HepG2 (cell line): ENCODE results near the gene ODC1. TPM values are rescaled to one million over a fixed set of nuclear protein-coding genes. Genes with fewer than 3 reads are reported as not detected.

Source experiments
- DMAP1 ChIP-seq: IDR thresholded peaks from 2 replicates; pipeline ENCODE4 v1.6.1; 2016
- ELF4 ChIP-seq: sonication (generic); formaldehyde crosslinking; IDR thresholded peaks from 2 replicates; pipeline ENCODE4 v1.5.0; 2020; ENCODE audit warnings: missing genetic modification reagents, mild to moderate bottlenecking, moderate library complexity, borderline replicate concordance
- FOXO4 ChIP-seq: sonication (generic); formaldehyde crosslinking; conservative IDR thresholded peaks from 2 replicates; pipeline ENCODE4 v1.8.1; 2023; ENCODE audit warnings: missing genetic modification reagents
- HOXA7 ChIP-seq: sonication (generic); formaldehyde crosslinking; IDR thresholded peaks from 2 replicates; pipeline ENCODE4 v1.8.1; 2022; ENCODE audit warnings: mild to moderate bottlenecking, missing genetic modification reagents, moderate library complexity
- JUNB ChIP-seq: sonication (generic); formaldehyde crosslinking; IDR thresholded peaks from 2 replicates; pipeline ENCODE4 v1.8.0; 2022; ENCODE audit warnings: missing genetic modification reagents, mild to moderate bottlenecking, borderline replicate concordance
- KDM4B ChIP-seq: sonication (generic); formaldehyde crosslinking; IDR thresholded peaks from 2 replicates; pipeline ENCODE4 v1.4.0; 2020; ENCODE audit warnings: missing genetic modification reagents
- KLF15 ChIP-seq: sonication (generic); formaldehyde crosslinking; IDR thresholded peaks from 2 replicates; pipeline ENCODE4 v1.8.1; 2023; ENCODE audit warnings: borderline replicate concordance, mild to moderate bottlenecking, inconsistent platforms, missing genetic modification reagents, mixed read lengths
- MED8 ChIP-seq: sonication (generic); formaldehyde crosslinking; IDR thresholded peaks from 2 replicates; pipeline ENCODE4 v1.8.1; 2023; ENCODE audit warnings: mild to moderate bottlenecking, missing genetic modification reagents; ENCODE audit not compliant: insufficient replicate concordance
- NCOA1 ChIP-seq: sonication (generic); formaldehyde crosslinking; IDR thresholded peaks from 2 replicates; pipeline ENCODE4 v1.9.0; 2021; ENCODE audit warnings: missing genetic modification reagents
- PPARG ChIP-seq: conservative IDR thresholded peaks from 2 replicates; pipeline ENCODE4 v1.6.1; 2016; ENCODE audit warnings: missing biosample characterization, missing genetic modification reagents
- RBFOX2 ChIP-seq: fragments of 200-400 bp; formaldehyde crosslinking; IDR thresholded peaks from 2 replicates; pipeline ENCODE4 v1.6.1; 2017; ENCODE audit warnings: low read depth, mild to moderate bottlenecking, low read length
- RNF219 ChIP-seq: sonication (generic); formaldehyde crosslinking; IDR thresholded peaks from 2 replicates; pipeline ENCODE4 v1.5.0; 2020; ENCODE audit warnings: mild to moderate bottlenecking, missing genetic modification reagents
- SIN3B ChIP-seq: fragments of 150-350 bp; IDR thresholded peaks from 2 replicates; pipeline ENCODE4 v1.6.1; 2014; ENCODE audit warnings: low read length
- TEAD3 ChIP-seq: optimal IDR thresholded peaks from 2 replicates; pipeline ENCODE3; 2016; ENCODE audit warnings: borderline replicate concordance
- THAP8 ChIP-seq: sonication (generic); formaldehyde crosslinking; IDR thresholded peaks from 2 replicates; pipeline ENCODE4 v1.5.1; 2020; ENCODE audit warnings: missing genetic modification reagents, mild to moderate bottlenecking, borderline replicate concordance
- TIGD3 ChIP-seq: sonication (generic); formaldehyde crosslinking; IDR thresholded peaks from 2 replicates; pipeline ENCODE4 v1.5.1; 2020; ENCODE audit warnings: mild to moderate bottlenecking, missing genetic modification reagents, borderline replicate concordance
- ZBTB20 ChIP-seq: sonication (generic); formaldehyde crosslinking; IDR thresholded peaks from 2 replicates; pipeline ENCODE4 v1.8.1; 2023; ENCODE audit warnings: missing genetic modification reagents, low read depth, mild to moderate bottlenecking, borderline replicate concordance
- ZFP62 ChIP-seq: sonication (generic); formaldehyde crosslinking; IDR thresholded peaks from 2 replicates; pipeline ENCODE4 v1.4.0; 2020; ENCODE audit warnings: missing genetic modification reagents
- ZFX ChIP-seq: sonication (generic); formaldehyde crosslinking; IDR thresholded peaks from 2 replicates; pipeline ENCODE4 v1.4.0; 2020; ENCODE audit warnings: mild to moderate bottlenecking, low read depth, missing genetic modification reagents, moderate library complexity
- ZNF180 ChIP-seq: sonication (generic); formaldehyde crosslinking; IDR thresholded peaks from 2 replicates; pipeline ENCODE4 v1.4.0; 2020; ENCODE audit warnings: low read depth, missing genetic modification reagents, borderline replicate concordance
- ZNF432 ChIP-seq: sonication (generic); formaldehyde crosslinking; IDR thresholded peaks from 2 replicates; pipeline ENCODE4 v1.5.0; 2020; ENCODE audit warnings: missing genetic modification reagents, mild to moderate bottlenecking, borderline replicate concordance
- ZNF781 ChIP-seq: sonication (generic); formaldehyde crosslinking; IDR thresholded peaks from 2 replicates; pipeline ENCODE4 v1.5.1; 2020; ENCODE audit warnings: borderline replicate concordance, mild to moderate bottlenecking, missing genetic modification reagents; ENCODE audit errors: not compliant biosample characterization
- ZNF878 ChIP-seq: sonication (generic); formaldehyde crosslinking; IDR thresholded peaks from 2 replicates; pipeline ENCODE4 v1.8.1; 2023; ENCODE audit warnings: mild to moderate bottlenecking, missing genetic modification reagents, moderate library complexity
- ZZZ3 ChIP-seq: sonication (generic); formaldehyde crosslinking; IDR thresholded peaks from 2 replicates; pipeline ENCODE4 v1.4.0; 2020; ENCODE audit warnings: missing genetic modification reagents, mild to moderate bottlenecking, borderline replicate concordance
- polyA plus RNA-seq, 8 experiments: library from polyadenylated mRNA; depleted of rRNA in 3 of 8; stranded (reverse) in 7 of 8; unstranded in 1 of 8; fragments of >200 nt; fragmentation: Illumina TruSeq in 4 of 8; extraction: Trizol in 4 of 8; gene quantifications; 2 replicates each; pipeline versions ENCODE4 v1.2.1 to v1.2.3, GENCODE V29; 2011 to 2016; ENCODE audit warnings: low read depth in 4 of 8, missing spikeins in 1 of 8, mixed read lengths in 1 of 8; ENCODE audit not compliant: insufficient read depth in 1 of 8
- total RNA-seq, 5 experiments: library from RNA; depleted of rRNA; stranded (reverse); fragments of >200 nt; fragmentation: Illumina TruSeq; extraction: Trizol; gene quantifications; 2 replicates each; pipeline ENCODE4 v1.2.3, GENCODE V29; 2016; ENCODE audit warnings: low read depth in 1 of 5

ODC1 gene
- total and polyA plus RNA-seq, 2 of the 13 experiments (the other 11 are each of a cell fraction or from before 2014, with no cell fraction given), result 142 to 371 TPM

- no peak for TF ChIP-seq ZNF432 (CRISPR knock-in tag)
- no peak for TF ChIP-seq ZFP62
- TF ChIP-seq RNF219 (CRISPR knock-in tag), result no peak
- TF ChIP-seq THAP8, result no peak
- TF ChIP-seq TIGD3, result no peak
- TF ChIP-seq ZNF878 (CRISPR knock-in tag), result 0 out of 2 replicates have a peak, but pooled peaks have one; percentile 47
- TF ChIP-seq ZNF180 (CRISPR knock-in tag), result no peak
- TF ChIP-seq ZZZ3 (CRISPR knock-in tag), result no peak
- no peak for TF ChIP-seq NCOA1 (CRISPR knock-in tag)
- TF ChIP-seq SIN3B, result no peak
- TF ChIP-seq HOXA7 (CRISPR knock-in tag), result no peak
- no peak for TF ChIP-seq JUNB (CRISPR knock-in tag)
- TF ChIP-seq RBFOX2, result no peak
- TF ChIP-seq KLF15 (CRISPR knock-in tag), result no peak
- TF ChIP-seq ZFX (CRISPR knock-in tag), result peak; percentile 25; the same call in 1 of the 2 replicates
- TF ChIP-seq TEAD3 (CRISPR knock-in tag), result peak; percentile 80
- TF ChIP-seq ZNF781 (CRISPR knock-in tag), result no peak
- 0 out of 2 replicates have a peak, but pooled peaks have one; percentile 70 for TF ChIP-seq KDM4B (CRISPR knock-in tag)
- no peak for TF ChIP-seq MED8 (CRISPR knock-in tag)
- 0 out of 2 replicates have a peak, but pooled peaks have one; percentile 11 for TF ChIP-seq ZBTB20 (CRISPR knock-in tag)
- no peak for TF ChIP-seq ELF4 (CRISPR knock-in tag)
- TF ChIP-seq PPARG (CRISPR knock-in tag), result 0 out of 2 replicates have a peak, but pooled peaks have one; percentile 61
- TF ChIP-seq DMAP1 (CRISPR knock-in tag), result 0 out of 2 replicates have a peak, but pooled peaks have one; percentile 65
- TF ChIP-seq FOXO4 (CRISPR knock-in tag), result no peak
Measured at GRCh38 chr2:10408649-10409579, 39.2 kb downstream of the ODC1 start (continued).
